Spleen (tissue), 11 donors: Measurements from ENCODE around the gene SLC25A44. TPM values are rescaled to one million over a fixed set of nuclear protein-coding genes. Genes with fewer than 3 reads are reported as not detected.

Experiments
- DNase-seq: peaks from one replicate; pipeline ENCODE4 v3.0.0-alpha.2; 2020
- H3K27ac ChIP-seq, 8 donors: fragments of 200-600 bp; sonication (generic) in 7 of 8; 1 replicate in 4 of 8; 2 replicates in 4 of 8; pipeline versions ENCODE4 v1.5.0 to v1.8.0; 2016 to 2021; ENCODE audit warnings: inconsistent platforms in 4 of 8, mild to moderate bottlenecking in 4 of 8, moderate library complexity in 1 of 8
- H3K27me3 ChIP-seq, 7 donors: fragments of 200-600 bp; sonication (generic) in 6 of 7; replicated peaks in 1 of 7; 1 replicate in 4 of 7; 2 replicates in 3 of 7; pipeline versions ENCODE4 v1.5.0 to v1.8.0; 2016 to 2021; ENCODE audit warnings: inconsistent platforms in 3 of 7, mild to moderate bottlenecking in 1 of 7
- H3K36me3 ChIP-seq, 6 donors: fragments of 200-600 bp; sonication (generic) in 5 of 6; 1 replicate in 4 of 6; 2 replicates in 2 of 6; pipeline versions ENCODE4 v1.5.0 to v1.8.0; 2016 to 2021; ENCODE audit warnings: inconsistent platforms in 2 of 6
- H3K4me1 ChIP-seq, 6 donors: fragments of 200-600 bp; sonication (generic) in 5 of 6; 1 replicate in 3 of 6; 2 replicates in 3 of 6; pipeline versions ENCODE4 v1.5.0 to v1.8.0; 2016 to 2021; ENCODE audit warnings: inconsistent platforms in 3 of 6
- H3K4me3 ChIP-seq, 8 donors: fragments of 200-600 bp; sonication (generic) in 7 of 8; 1 replicate in 4 of 8; 2 replicates in 4 of 8; pipeline versions ENCODE4 v1.5.0 to v1.8.0; 2016 to 2021; ENCODE audit warnings: inconsistent platforms in 4 of 8, mild to moderate bottlenecking in 4 of 8, moderate library complexity in 2 of 8
- H3K9me3 ChIP-seq, 8 donors: fragments of 200-600 bp; sonication (generic) in 7 of 8; 1 replicate in 4 of 8; 2 replicates in 4 of 8; pipeline versions ENCODE4 v1.5.0 to v1.8.0; 2016 to 2021; ENCODE audit warnings: inconsistent platforms in 4 of 8
- CTCF ChIP-seq, 11 experiments: fragments of 200-600 bp in 7 of 11; fragments of 450-650 bp in 4 of 11; sonication (generic) in 4 of 11; IDR thresholded peaks in 8 of 11; conservative IDR thresholded peaks in 3 of 11; 1 replicate in 7 of 11; 2 replicates in 4 of 11; pipeline versions ENCODE4 v1.4.0 to v1.8.0; 2016 to 2021; ENCODE audit warnings: antibody characterized with exemption in 11 of 11, inconsistent platforms in 4 of 11, mild to moderate bottlenecking in 1 of 11
- POLR2A ChIP-seq, 3 donors: fragments of 450-650 bp; IDR thresholded peaks; one replicate each; pipeline ENCODE4 v1.5.1; 2017; ENCODE audit warnings: antibody characterized with exemption in 3 of 3, mild to moderate bottlenecking in 1 of 3
- POLR2AphosphoS5 ChIP-seq, 3 donors: sonication (generic); formaldehyde crosslinking; IDR thresholded peaks; one replicate each; pipeline ENCODE4 v1.5.1; 2017; ENCODE audit warnings: antibody characterized with exemption in 3 of 3
- WGBS, 5 donors: extraction: QIAGEN DNeasy Blood & Tissue Kit in 3 of 5; methylation state at CpG; one replicate each; pipeline versions ENCODE4 v1.1.5 to v1.1.7; 2013 to 2018; 5-methylcytosine and 5-hydroxymethylcytosine counted together
- intact Hi-C: fragments of 100-400 bp; cut with DNase I; formaldehyde crosslinking; loops from one replicate; pipeline ENCODE4 v1.15.0; 2023; ENCODE audit warnings: low total_unique reads
- polyA plus RNA-seq, 3 donors: library from polyadenylated mRNA; stranded (reverse); fragments of 200-250 nt; gene quantifications; one replicate each; pipeline ENCODE4 v1.2.1, GENCODE V29; 2013
- total RNA-seq, 7 donors: library from RNA; depleted of rRNA in 3 of 7; stranded (reverse); fragments of >200 nt in 3 of 7; fragmentation: NEBNext Ultra II Directional in 4 of 7; extraction: Animal tissue kit (Norgen Biotek cat#: 25700) in 4 of 7; gene quantifications; one replicate each; pipeline versions ENCODE4 v1.1.0 to v1.2.1, GENCODE V29; 2016 to 2021
- donor health status: healthy with polysubstance abuse.
- donor health status: DM: no; HTN: no; CAD: no; lungs with moderate emphysema.
- donor health status: DM: no; HTN: no; CAD: no.
- donor health status: Bipolar disorder and iron deficiency.
- donor health status: healthy.
- donor health status: DM: no; HTN: no; CAD: no.
- donor health status: DM: yes; HTN: yes; CAD: no.

Gene SLC25A44
- total and polyA plus RNA-seq, 10 donors: 4.8 to 32.7 (median 24.8) TPM

GRCh38 chr1:156196445-156196844 is 2.5 kb downstream of the SLC25A44 start:
- 63 to 89% (median 82%) methylated on average over 2 of the region's 2 CpGs for WGBS, 5 donors
- H3K36me3 ChIP-seq: peaks cover 0 to 60% (median 24%) of the 10 kb centered on the region in 6 donors
- H3K27ac ChIP-seq: no peak overlapping the region
- H3K4me1 ChIP-seq: peaks cover 11 to 92% (median 66%) of the 10 kb centered on the region in 6 donors
- no peaks in the 10 kb centered on the region for H3K27me3 ChIP-seq
- no peaks in the 10 kb centered on the region for H3K9me3 ChIP-seq
- intact Hi-C loops: no loop called here
- TF ChIP-seq POLR2A (IDR thresholded peaks at IDR 0.05) (no peak), CTCF (IDR thresholded peaks at IDR 0.05 in 8 of 11, conservative IDR thresholded peaks at IDR 0.05 in 3 of 11) (no peak), POLR2AphosphoS5 (IDR thresholded peaks at IDR 0.05) (no peak)
- no peak overlapping the region for H3K4me3 ChIP-seq
- DNase-seq: no peak

- H3K9me3 ChIP-seq: no peaks in the 10 kb centered on the region
- peaks cover 7 to 98% (median 72%) of the 10 kb centered on the region in 6 donors for H3K4me1 ChIP-seq
- intact Hi-C loops: no loop called here
Measured at GRCh38 chr1:156198831-156199349, 5.0 kb downstream of the SLC25A44 start.

GRCh38 chr1:156200044-156200443 is 6.1 kb downstream of the SLC25A44 start:
- no peaks in the 10 kb centered on the region for H3K9me3 ChIP-seq
- intact Hi-C loops: no loop called here
- peaks cover 0 to 95% (median 29%) of the 10 kb centered on the region in 6 donors for H3K36me3 ChIP-seq
- TF ChIP-seq POLR2AphosphoS5 (IDR thresholded peaks at IDR 0.05) (no peak), CTCF (IDR thresholded peaks at IDR 0.05 in 8 of 11, conservative IDR thresholded peaks at IDR 0.05 in 3 of 11) (no peak), POLR2A (IDR thresholded peaks at IDR 0.05) (no peak)
- no peak for DNase-seq
- H3K27me3 ChIP-seq: no peaks in the 10 kb centered on the region
- peaks cover 5 to 95% (median 65%) of the 10 kb centered on the region in 6 donors for H3K4me1 ChIP-seq
- no peak overlapping the region for H3K4me3 ChIP-seq
- peak overlapping the region in 1 of 8 donors; percentile 80 for H3K27ac ChIP-seq
- WGBS, 5 donors: 87 to 95% (median 94%) methylated on average over 5 to 8 of the region's 8 CpGs

More at GRCh38 chr1:156198831-156199349, 5.0 kb downstream of the SLC25A44 start:
- DNase-seq: no peak
- WGBS, 5 donors: 55 to 69% (median 60%) methylated on average over 5 of the region's 5 CpGs
- no peak for TF ChIP-seq CTCF (IDR thresholded peaks at IDR 0.05 in 8 of 11, conservative IDR thresholded peaks at IDR 0.05 in 3 of 11)
- no peak for TF ChIP-seq POLR2A (IDR thresholded peaks at IDR 0.05)
- TF ChIP-seq POLR2AphosphoS5 (IDR thresholded peaks at IDR 0.05): no peak
- H3K27me3 ChIP-seq: no peaks in the 10 kb centered on the region
- H3K4me3 ChIP-seq: no peak overlapping the region
- peak overlapping the region in 2 of 8 donors; percentile 38 to 80 for H3K27ac ChIP-seq
- peaks cover 0 to 84% (median 29%) of the 10 kb centered on the region in 6 donors for H3K36me3 ChIP-seq

- Histone ChIP-seq H3K27ac (peak overlapping the region in 7 of 8 donors; percentile 20 to 80 (median 38)), H3K36me3 (peaks cover 0 to 98% (median 40%) of the 10 kb centered on the region in 6 donors), H3K4me1 (peaks cover 0 to 62% (median 39%) of the 10 kb centered on the region in 6 donors), H3K9me3 (no peaks in the 10 kb centered on the region), H3K27me3 (no peaks in the 10 kb centered on the region), H3K4me3 (no peak overlapping the region)
- no peak for DNase-seq
- intact Hi-C loops: no loop called here
- no peak for TF ChIP-seq POLR2A (IDR thresholded peaks at IDR 0.05)
Measured at GRCh38 chr1:156203331-156203730, 9.4 kb downstream of the SLC25A44 start.
